GM23248 (cell line): ENCODE measurements around the gene LGI4. TPM values are rescaled to one million over a fixed set of nuclear protein-coding genes. Genes with fewer than 3 reads are reported as not detected.

ENCODE experiments used
- DNase-seq: peaks from one replicate; pipeline ENCODE4 v3.0.0-alpha.2; 2015
- H2AFZ ChIP-seq: fragments of 200-600 bp; sonication (generic); 2 replicates; pipeline ENCODE4 v1.6.1; 2016; ENCODE audit warnings: antibody characterized with exemption
- H3F3A ChIP-seq: fragments of 200-600 bp; sonication (generic); 2 replicates; pipeline ENCODE4 v1.6.1; 2016; ENCODE audit warnings: mild to moderate bottlenecking, antibody characterized with exemption, mixed run types; ENCODE audit not compliant: insufficient read depth
- H3K27ac ChIP-seq: fragments of 200-600 bp; sonication (generic); 2 replicates; pipeline ENCODE4 v1.5.1; 2016; ENCODE audit warnings: mild to moderate bottlenecking
- H3K27me3 ChIP-seq: fragments of 200-600 bp; sonication (generic); replicated peaks from 2 replicates; pipeline ENCODE4 v1.6.1; 2016; ENCODE audit warnings: mild to moderate bottlenecking; ENCODE audit not compliant: insufficient read depth
- H3K36me3 ChIP-seq: fragments of 200-600 bp; sonication (generic); 2 replicates; pipeline ENCODE4 v1.6.1; 2016; ENCODE audit warnings: low read depth, mild to moderate bottlenecking
- H3K4me1 ChIP-seq: fragments of 200-600 bp; sonication (generic); 2 replicates; pipeline ENCODE4 v1.6.1; 2016; ENCODE audit warnings: mild to moderate bottlenecking; ENCODE audit not compliant: insufficient read depth
- H3K4me2 ChIP-seq: fragments of 200-600 bp; sonication (generic); one replicate; pipeline ENCODE4 v1.6.1; 2016; ENCODE audit warnings: mild to moderate bottlenecking; ENCODE audit not compliant: unreplicated experiment
- H3K4me3 ChIP-seq: fragments of 200-600 bp; sonication (generic); 2 replicates; pipeline ENCODE4 v1.5.1; 2016; ENCODE audit warnings: mild to moderate bottlenecking
- H3K79me2 ChIP-seq: fragments of 200-600 bp; sonication (generic); 2 replicates; pipeline ENCODE4 v1.6.1; 2016; ENCODE audit warnings: mild to moderate bottlenecking; ENCODE audit not compliant: insufficient read depth
- H3K9ac ChIP-seq: fragments of 200-600 bp; sonication (generic); 2 replicates; pipeline ENCODE4 v1.6.1; 2016; ENCODE audit warnings: mild to moderate bottlenecking
- H3K9me2 ChIP-seq: fragments of 200-600 bp; sonication (generic); 2 replicates; pipeline ENCODE4 v1.6.1; 2016; ENCODE audit warnings: mixed run types, mild to moderate bottlenecking, moderate library complexity; ENCODE audit not compliant: insufficient read depth
- H3K9me3 ChIP-seq: fragments of 200-600 bp; sonication (generic); one replicate; pipeline ENCODE4 v1.6.1; 2017; ENCODE audit warnings: low read depth
- H4K20me1 ChIP-seq: fragments of 200-600 bp; sonication (generic); 2 replicates; pipeline ENCODE4 v1.6.0; 2016; ENCODE audit not compliant: insufficient read depth
- EZH2 ChIP-seq: fragments of 200-600 bp; sonication (generic); IDR thresholded peaks from 2 replicates; pipeline ENCODE4 v1.6.1; 2018; ENCODE audit warnings: antibody characterized with exemption, mild to moderate bottlenecking; ENCODE audit not compliant: insufficient read depth, poor library complexity, severe bottlenecking
- EZH2phosphoT487 ChIP-seq: fragments of 200-600 bp; sonication (generic); IDR thresholded peaks from 2 replicates; pipeline ENCODE4 v1.6.1; 2018; ENCODE audit warnings: antibody characterized with exemption, moderate library complexity, mild to moderate bottlenecking, low read depth; ENCODE audit not compliant: insufficient read depth
- WGBS, 2 experiments: methylation state at CpG; one replicate each; pipeline ENCODE4 v1.1.6; 2015 to 2017; ENCODE audit warnings: low lambda C conversion rate in 2 of 2, low coverage in 1 of 2; ENCODE audit errors: missing lambda C conversion rate in 2 of 2; 5-methylcytosine and 5-hydroxymethylcytosine counted together
- in situ Hi-C: fragments of 300-500 bp; cut with MboI; formaldehyde crosslinking; loops from 2 replicates; pipeline ENCODE4 v1.15.0; 2020
- polyA plus RNA-seq: library from polyadenylated mRNA; unstranded; fragments of >200 nt; fragmentation: Nextera tagmentation; extraction: Ambion mirVana; gene quantifications from 2 replicates; pipeline ENCODE4 v1.2.1, GENCODE V29; 2016
- total RNA-seq: library from RNA; depleted of rRNA; stranded (reverse); fragments of >200 nt; shearing (Covaris generic); gene quantifications from 2 replicates; pipeline ENCODE4 v1.2.3, GENCODE V29; 2014

LGI4 gene
- total and polyA plus RNA-seq, 2 experiments from 2014 or later = 0.06 to 0.86 TPM

- peak overlapping the region; percentile 71 for H3K27ac ChIP-seq
- 2 to 3% methylated on average over 42 of the region's 42 CpGs for WGBS, 2 experiments
- in situ Hi-C loops = no loop called here
Observed at GRCh38 chr19:35124098-35125060, 10.5 kb downstream of the LGI4 start.

GRCh38 chr19:35123573-35123972 lies 11.3 kb downstream of the LGI4 start:
- DNase-seq = peak; percentile 85
- Histone ChIP-seq H3K4me1 (peaks cover 20% of the 10 kb centered on the region), H4K20me1 (no peaks in the 10 kb centered on the region), H3K27me3 (no peaks in the 10 kb centered on the region), H3K27ac (peak overlapping the region; percentile 71), H3K9ac (peak overlapping the region; percentile 85), H3K36me3 (no peaks in the 10 kb centered on the region), H3K9me3 (no peaks in the 10 kb centered on the region), H3K4me3 (peak overlapping the region; percentile 79), H3F3A (no peaks in the 10 kb centered on the region), H3K9me2 (no peaks in the 10 kb centered on the region), H2AFZ (peak overlapping the region; percentile 88), H3K4me2 (peak overlapping the region; percentile 79), H3K79me2 (no peaks in the 10 kb centered on the region)
- in situ Hi-C loops = no loop called here
- TF ChIP-seq EZH2phosphoT487 = no peak
- TF ChIP-seq EZH2 = no peak
- WGBS, 2 experiments = 12 to 21% methylated on average over 5 of the region's 5 CpGs

More at GRCh38 chr19:35124098-35125060, 10.5 kb downstream of the LGI4 start:
- Histone ChIP-seq H3K4me3 (peak overlapping the region; percentile 79), H3K36me3 (no peaks in the 10 kb centered on the region), H2AFZ (peak overlapping the region; percentile 88), H3K9ac (peak overlapping the region; percentile 85), H3K79me2 (no peaks in the 10 kb centered on the region), H3K4me1 (peaks cover 20% of the 10 kb centered on the region), H3F3A (no peaks in the 10 kb centered on the region), H4K20me1 (no peaks in the 10 kb centered on the region), H3K27me3 (no peaks in the 10 kb centered on the region), H3K9me2 (no peaks in the 10 kb centered on the region), H3K4me2 (peak overlapping the region; percentile 79), H3K9me3 (no peaks in the 10 kb centered on the region)
- peak; percentile 98 for DNase-seq
- no peak for TF ChIP-seq EZH2phosphoT487
- no peak for TF ChIP-seq EZH2

GRCh38 chr19:35122687-35123551 lies 11.9 kb downstream of the LGI4 start:
- H3K4me1 ChIP-seq = peaks cover 20% of the 10 kb centered on the region
- H3K79me2 ChIP-seq = no peaks in the 10 kb centered on the region
- no peaks in the 10 kb centered on the region for H3K36me3 ChIP-seq
- H3K4me3 ChIP-seq = no peak overlapping the region; the same call in 1 of the 2 replicates
- H3F3A ChIP-seq = no peaks in the 10 kb centered on the region
- no peak for DNase-seq
- TF ChIP-seq EZH2phosphoT487 (no peak), EZH2 (no peak)
- peak overlapping the region; percentile 71 for H3K27ac ChIP-seq
- H3K9ac ChIP-seq = no peak overlapping the region
- 81 to 82% methylated on average over 19 of the region's 19 CpGs for WGBS, 2 experiments
- H3K27me3 ChIP-seq = no peaks in the 10 kb centered on the region
- in situ Hi-C loops = no loop called here
- H4K20me1 ChIP-seq = no peaks in the 10 kb centered on the region
- H3K9me3 ChIP-seq = no peaks in the 10 kb centered on the region
- H2AFZ ChIP-seq = peak overlapping the region; percentile 88
- H3K9me2 ChIP-seq = no peaks in the 10 kb centered on the region
- peak overlapping the region; percentile 79 for H3K4me2 ChIP-seq

- no peaks in the 10 kb centered on the region for H3K36me3 ChIP-seq
- no peaks in the 10 kb centered on the region for H3K79me2 ChIP-seq
- peak overlapping the region; percentile 13; the same call in 1 of the 2 replicates for H3K27ac ChIP-seq
- TF ChIP-seq EZH2phosphoT487 = no peak
- TF ChIP-seq EZH2 = no peak
- H3K27me3 ChIP-seq = no peaks in the 10 kb centered on the region
- in situ Hi-C loops = no loop called here
- H3K9ac ChIP-seq = no peak overlapping the region
- DNase-seq = peak; percentile 42
- H3K4me1 ChIP-seq = peaks cover 20% of the 10 kb centered on the region
- H3K4me3 ChIP-seq = no peak overlapping the region
- H3K9me2 ChIP-seq = no peaks in the 10 kb centered on the region
- peak overlapping the region; percentile 18 for H3K4me2 ChIP-seq
- WGBS, 2 experiments = 48 to 54% methylated on average over 6 to 7 of the region's 7 CpGs
- H3F3A ChIP-seq = no peaks in the 10 kb centered on the region
- H3K9me3 ChIP-seq = no peaks in the 10 kb centered on the region
- no peaks in the 10 kb centered on the region for H4K20me1 ChIP-seq
- peak overlapping the region; percentile 7; the same call in 1 of the 2 replicates for H2AFZ ChIP-seq
Observed at GRCh38 chr19:35120898-35121297, 14.0 kb downstream of the LGI4 start.
